KMS-11 (cell line): ENCODE measurements around the gene GLRB.

ENCODE experiments used
- H2AFZ ChIP-seq: fragments of 200-600 bp; sonication (generic); 2 replicates; pipeline ENCODE4 v1.6.1; 2016; ENCODE audit warnings: antibody characterized with exemption, mixed run types, low read depth
- H3K27ac ChIP-seq: fragments of 200-600 bp; sonication (generic); 2 replicates; pipeline ENCODE4 v1.6.1; 2016; ENCODE audit warnings: mild to moderate bottlenecking, mixed run types
- H3K27me3 ChIP-seq: fragments of 200-600 bp; sonication (generic); 2 replicates; pipeline ENCODE4 v1.6.1; 2017; ENCODE audit warnings: mild to moderate bottlenecking, low read depth, mixed run types, moderate library complexity; ENCODE audit not compliant: insufficient read depth
- H3K36me3 ChIP-seq: fragments of 200-600 bp; sonication (generic); 2 replicates; pipeline ENCODE4 v1.6.1; 2017; ENCODE audit warnings: mild to moderate bottlenecking, mixed run types; ENCODE audit not compliant: insufficient read depth
- H3K4me1 ChIP-seq: fragments of 200-600 bp; sonication (generic); 2 replicates; pipeline ENCODE4 v1.6.1; 2016; ENCODE audit warnings: mild to moderate bottlenecking, low read depth, mixed run types; ENCODE audit not compliant: poor library complexity, severe bottlenecking
- H3K4me2 ChIP-seq: fragments of 200-600 bp; sonication (generic); 2 replicates; pipeline ENCODE4 v1.7.0; 2016; ENCODE audit warnings: mild to moderate bottlenecking, mixed run types
- H3K4me3 ChIP-seq: fragments of 200-600 bp; sonication (generic); IDR thresholded peaks from 2 replicates; pipeline ENCODE4 v1.6.1; 2017; ENCODE audit warnings: low read depth, low read length, mixed read lengths; ENCODE audit not compliant: insufficient read depth
- H3K79me2 ChIP-seq: fragments of 200-600 bp; sonication (generic); 2 replicates; pipeline ENCODE4 v1.6.1; 2016; ENCODE audit warnings: low read depth, mixed run types; ENCODE audit not compliant: insufficient read depth
- H3K9ac ChIP-seq: fragments of 200-600 bp; sonication (generic); 2 replicates; pipeline ENCODE4 v1.6.1; 2016; ENCODE audit warnings: mild to moderate bottlenecking, mixed run types
- H4K20me1 ChIP-seq: fragments of 200-600 bp; sonication (generic); 2 replicates; pipeline ENCODE4 v1.6.1; 2016; ENCODE audit warnings: mild to moderate bottlenecking, mixed run types; ENCODE audit not compliant: insufficient read depth
- CTCF ChIP-seq: fragments of 200-600 bp; sonication (generic); conservative IDR thresholded peaks from 2 replicates; pipeline ENCODE4 v1.6.1; 2017; ENCODE audit warnings: low read depth, mild to moderate bottlenecking, antibody characterized with exemption, low read length, moderate library complexity, mixed read lengths

GLRB gene

GRCh38 chr4:157184300-157184699 is 108.3 kb downstream of the GLRB start:
- Histone ChIP-seq H3K27me3 (no peaks in the 10 kb centered on the region), H3K4me3 (no peak overlapping the region), H3K4me2 (no peak overlapping the region), H2AFZ (no peak overlapping the region), H3K79me2 (no peaks in the 10 kb centered on the region), H3K36me3 (no peaks in the 10 kb centered on the region), H4K20me1 (no peaks in the 10 kb centered on the region), H3K27ac (no peak overlapping the region), H3K9ac (no peak overlapping the region), H3K4me1 (no peaks in the 10 kb centered on the region)
- TF ChIP-seq CTCF, result no peak

- Histone ChIP-seq H3K27ac (no peak overlapping the region), H3K27me3 (no peaks in the 10 kb centered on the region), H3K36me3 (no peaks in the 10 kb centered on the region), H3K9ac (no peak overlapping the region), H3K4me2 (no peak overlapping the region), H3K79me2 (no peaks in the 10 kb centered on the region), H3K4me3 (no peak overlapping the region), H2AFZ (no peak overlapping the region), H4K20me1 (no peaks in the 10 kb centered on the region), H3K4me1 (no peaks in the 10 kb centered on the region)
- TF ChIP-seq CTCF, result no peak
Observed at GRCh38 chr4:157185363-157185762, 109.4 kb downstream of the GLRB start.

- H3K9ac ChIP-seq, result no peak overlapping the region
- peaks cover 4% of the 10 kb centered on the region for H3K4me1 ChIP-seq
- no peak for TF ChIP-seq CTCF
- H3K27me3 ChIP-seq, result no peaks in the 10 kb centered on the region
- H3K4me2 ChIP-seq, result no peak overlapping the region
- no peak overlapping the region for H2AFZ ChIP-seq
- no peak overlapping the region for H3K27ac ChIP-seq
- H3K36me3 ChIP-seq, result no peaks in the 10 kb centered on the region
- H3K4me3 ChIP-seq, result no peak overlapping the region
- no peaks in the 10 kb centered on the region for H4K20me1 ChIP-seq
- H3K79me2 ChIP-seq, result no peaks in the 10 kb centered on the region
Observed at GRCh38 chr4:157195374-157195773, 119.4 kb downstream of the GLRB start.

DNA sequence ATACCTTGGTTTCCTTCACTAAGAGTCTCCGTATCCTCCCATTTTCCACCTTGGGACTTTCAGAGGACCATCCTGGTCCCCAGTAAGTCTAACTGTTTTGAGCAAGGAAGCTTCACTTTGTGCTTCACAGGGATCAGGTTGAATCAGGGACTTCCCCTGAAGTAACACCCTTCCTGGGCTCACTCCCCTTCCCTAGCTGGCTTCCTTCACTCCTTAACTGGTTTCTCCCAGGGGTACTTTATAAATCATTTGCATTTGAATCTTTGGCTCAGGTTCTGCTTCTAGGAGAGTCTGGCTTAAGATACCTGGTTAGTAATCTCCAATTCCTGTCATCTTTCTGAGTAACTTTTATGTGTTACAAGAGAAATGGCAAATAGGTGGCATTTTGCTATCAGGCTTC is 120.1 kb downstream of the GLRB start:
- no peak for TF ChIP-seq CTCF
- Histone ChIP-seq H3K79me2 (no peaks in the 10 kb centered on the region), H3K27me3 (no peaks in the 10 kb centered on the region), H4K20me1 (no peaks in the 10 kb centered on the region), H3K4me2 (no peak overlapping the region), H3K4me3 (no peak overlapping the region), H3K27ac (no peak overlapping the region), H3K36me3 (no peaks in the 10 kb centered on the region), H3K9ac (no peak overlapping the region), H2AFZ (no peak overlapping the region), H3K4me1 (peaks cover 4% of the 10 kb centered on the region)
